PFSK-1 (cell line): ENCODE data around the gene SFRP5. TPM values are rescaled to one million over a fixed set of nuclear protein-coding genes. Genes with fewer than 3 reads are reported as not detected.

Experiments
- FOXP2 ChIP-seq: optimal IDR thresholded peaks from 2 replicates; pipeline ENCODE3; 2011; ENCODE audit warnings: borderline replicate concordance, control low read depth, inconsistent platforms; ENCODE audit not compliant: insufficient read depth; ENCODE audit errors: extremely low read length, extremely low read depth
- POLR2AphosphoS5 ChIP-seq: IDR thresholded peaks from 2 replicates; pipeline ENCODE4 v1.6.1; 2012; ENCODE audit warnings: low read depth, mild to moderate bottlenecking, control low read depth, low read length, moderate library complexity
- SIN3A ChIP-seq: IDR thresholded peaks from 2 replicates; pipeline ENCODE4 v1.6.1; 2012; ENCODE audit warnings: mild to moderate bottlenecking, low read length, moderate library complexity, borderline replicate concordance; ENCODE audit not compliant: insufficient read depth
- TAF1 ChIP-seq: IDR thresholded peaks from 2 replicates; pipeline ENCODE4 v1.6.1; 2012; ENCODE audit warnings: low read length, control low read depth, borderline replicate concordance; ENCODE audit not compliant: insufficient read depth
- polyA plus RNA-seq: library from polyadenylated mRNA; unstranded; fragments of >200 nt; gene quantifications from one replicate; pipeline ENCODE4 v1.2.1, GENCODE V29; 2012; ENCODE audit warnings: low read depth, missing spikeins; ENCODE audit not compliant: insufficient read length
- TF ChIP-seq, protein P1 (sequence below), 2 experiments: IDR thresholded peaks; 2 replicates each; pipeline versions ENCODE4 v1.6.1 to v1.8.0; 2011 to 2012; ENCODE audit warnings: low read depth in 2 of 2, low read length in 2 of 2, control low read depth in 1 of 2, inconsistent platforms in 1 of 2, mild to moderate bottlenecking in 1 of 2, moderate library complexity in 1 of 2; ENCODE audit not compliant: insufficient read depth in 1 of 2

Gene SFRP5, protein sequence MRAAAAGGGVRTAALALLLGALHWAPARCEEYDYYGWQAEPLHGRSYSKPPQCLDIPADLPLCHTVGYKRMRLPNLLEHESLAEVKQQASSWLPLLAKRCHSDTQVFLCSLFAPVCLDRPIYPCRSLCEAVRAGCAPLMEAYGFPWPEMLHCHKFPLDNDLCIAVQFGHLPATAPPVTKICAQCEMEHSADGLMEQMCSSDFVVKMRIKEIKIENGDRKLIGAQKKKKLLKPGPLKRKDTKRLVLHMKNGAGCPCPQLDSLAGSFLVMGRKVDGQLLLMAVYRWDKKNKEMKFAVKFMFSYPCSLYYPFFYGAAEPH
- not detected for polyA plus RNA-seq

GRCh38 chr10:97771913-97772823 is at the start of gene SFRP5:
Gene SFRP5, minus strand, starts transcription at chr10:97771999. Its CDS starts 166 bp downstream, at chr10:97771833.
- TF ChIP-seq, protein P1, sequence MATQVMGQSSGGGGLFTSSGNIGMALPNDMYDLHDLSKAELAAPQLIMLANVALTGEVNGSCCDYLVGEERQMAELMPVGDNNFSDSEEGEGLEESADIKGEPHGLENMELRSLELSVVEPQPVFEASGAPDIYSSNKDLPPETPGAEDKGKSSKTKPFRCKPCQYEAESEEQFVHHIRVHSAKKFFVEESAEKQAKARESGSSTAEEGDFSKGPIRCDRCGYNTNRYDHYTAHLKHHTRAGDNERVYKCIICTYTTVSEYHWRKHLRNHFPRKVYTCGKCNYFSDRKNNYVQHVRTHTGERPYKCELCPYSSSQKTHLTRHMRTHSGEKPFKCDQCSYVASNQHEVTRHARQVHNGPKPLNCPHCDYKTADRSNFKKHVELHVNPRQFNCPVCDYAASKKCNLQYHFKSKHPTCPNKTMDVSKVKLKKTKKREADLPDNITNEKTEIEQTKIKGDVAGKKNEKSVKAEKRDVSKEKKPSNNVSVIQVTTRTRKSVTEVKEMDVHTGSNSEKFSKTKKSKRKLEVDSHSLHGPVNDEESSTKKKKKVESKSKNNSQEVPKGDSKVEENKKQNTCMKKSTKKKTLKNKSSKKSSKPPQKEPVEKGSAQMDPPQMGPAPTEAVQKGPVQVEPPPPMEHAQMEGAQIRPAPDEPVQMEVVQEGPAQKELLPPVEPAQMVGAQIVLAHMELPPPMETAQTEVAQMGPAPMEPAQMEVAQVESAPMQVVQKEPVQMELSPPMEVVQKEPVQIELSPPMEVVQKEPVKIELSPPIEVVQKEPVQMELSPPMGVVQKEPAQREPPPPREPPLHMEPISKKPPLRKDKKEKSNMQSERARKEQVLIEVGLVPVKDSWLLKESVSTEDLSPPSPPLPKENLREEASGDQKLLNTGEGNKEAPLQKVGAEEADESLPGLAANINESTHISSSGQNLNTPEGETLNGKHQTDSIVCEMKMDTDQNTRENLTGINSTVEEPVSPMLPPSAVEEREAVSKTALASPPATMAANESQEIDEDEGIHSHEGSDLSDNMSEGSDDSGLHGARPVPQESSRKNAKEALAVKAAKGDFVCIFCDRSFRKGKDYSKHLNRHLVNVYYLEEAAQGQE (IDR thresholded peaks at IDR 0.05; ENCODE audit: insufficient read depth in 1 of 2, low read depth in 2 of 2, low read length in 2 of 2) = no peak
- TF ChIP-seq SIN3A = no peak
- TF ChIP-seq TAF1 = no peak
- no peak for TF ChIP-seq FOXP2
- no peak for TF ChIP-seq POLR2AphosphoS5

- TF ChIP-seq POLR2AphosphoS5 (no peak), SIN3A (no peak), FOXP2 (no peak), TAF1 (no peak)
- TF ChIP-seq, protein P1 (IDR thresholded peaks at IDR 0.05; ENCODE audit: insufficient read depth in 1 of 2, low read depth in 2 of 2, low read length in 2 of 2) = no peak
These were observed 48.4 kb upstream of the SFRP5 start for GRCh38 chr10:97820096-97820704.

GRCh38 chr10:97818572-97818971 is 46.8 kb upstream of the SFRP5 start:
- no peak for TF ChIP-seq SIN3A
- TF ChIP-seq, protein P1 (IDR thresholded peaks at IDR 0.05; ENCODE audit: insufficient read depth in 1 of 2, low read depth in 2 of 2, low read length in 2 of 2) = no peak
- TF ChIP-seq POLR2AphosphoS5 = no peak
- no peak for TF ChIP-seq TAF1
- no peak for TF ChIP-seq FOXP2

GRCh38 chr10:97816609-97817008 is 44.8 kb upstream of the SFRP5 start:
- TF ChIP-seq, protein P1 (IDR thresholded peaks at IDR 0.05; ENCODE audit: insufficient read depth in 1 of 2, low read depth in 2 of 2, low read length in 2 of 2) = no peak
